GM19099 (cell line): ENCODE results near the gene TMEM242.

Source experiments
- POLR2A ChIP-seq: IDR thresholded peaks from 3 replicates; pipeline ENCODE4 v1.6.1; 2011; ENCODE audit warnings: low read depth; ENCODE audit not compliant: insufficient read length; ENCODE audit errors: extremely low read depth

Gene TMEM242

DNA sequence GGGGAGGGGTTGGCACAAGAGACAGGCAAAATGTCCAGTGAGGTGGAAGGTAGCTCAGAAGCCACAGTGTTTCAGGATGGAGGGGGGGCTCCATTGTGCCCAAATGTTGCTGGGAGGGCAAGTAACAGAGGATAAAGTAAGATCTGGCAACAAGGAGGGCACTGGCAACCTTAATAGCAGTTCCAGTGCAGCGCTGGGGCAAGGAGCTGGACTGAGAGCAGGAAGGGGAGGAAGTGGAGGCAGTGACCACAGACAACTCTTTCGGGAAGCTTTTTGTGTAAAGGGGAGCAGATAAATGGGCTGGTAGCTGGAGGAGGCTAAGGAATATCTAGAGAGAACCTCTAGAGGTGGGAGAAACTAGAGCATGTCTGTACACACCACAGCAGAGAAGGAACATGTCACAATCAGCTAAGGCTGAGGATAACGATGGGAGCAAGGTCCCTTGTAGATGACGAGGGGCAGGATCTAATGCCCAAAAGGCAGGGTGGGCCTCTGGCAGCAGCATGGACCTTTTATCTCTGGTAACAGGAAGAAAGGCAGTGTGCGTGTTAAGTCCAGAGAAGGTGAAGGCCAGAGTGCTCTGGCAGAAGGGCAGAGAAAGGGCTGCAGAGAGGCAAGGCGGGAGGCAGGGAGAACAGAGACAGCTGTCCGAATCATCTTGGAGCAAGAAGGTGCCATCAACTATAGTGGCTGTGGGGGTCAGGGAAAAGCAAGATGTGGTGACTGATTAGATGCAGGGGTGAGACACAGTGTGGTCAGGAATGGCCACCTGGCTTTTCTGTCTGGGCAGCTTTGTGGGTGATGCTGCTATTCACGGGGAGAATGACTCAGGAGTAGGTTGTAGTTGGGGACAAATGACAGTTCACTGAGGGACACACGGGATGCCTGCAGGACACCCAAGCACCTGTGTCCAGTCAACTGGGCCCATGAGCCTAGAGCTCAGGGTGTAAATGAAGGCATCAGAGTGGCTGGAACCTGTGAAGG, 17.4 kb downstream of the TMEM242 start:
- TF ChIP-seq POLR2A, result no peak

DNA sequence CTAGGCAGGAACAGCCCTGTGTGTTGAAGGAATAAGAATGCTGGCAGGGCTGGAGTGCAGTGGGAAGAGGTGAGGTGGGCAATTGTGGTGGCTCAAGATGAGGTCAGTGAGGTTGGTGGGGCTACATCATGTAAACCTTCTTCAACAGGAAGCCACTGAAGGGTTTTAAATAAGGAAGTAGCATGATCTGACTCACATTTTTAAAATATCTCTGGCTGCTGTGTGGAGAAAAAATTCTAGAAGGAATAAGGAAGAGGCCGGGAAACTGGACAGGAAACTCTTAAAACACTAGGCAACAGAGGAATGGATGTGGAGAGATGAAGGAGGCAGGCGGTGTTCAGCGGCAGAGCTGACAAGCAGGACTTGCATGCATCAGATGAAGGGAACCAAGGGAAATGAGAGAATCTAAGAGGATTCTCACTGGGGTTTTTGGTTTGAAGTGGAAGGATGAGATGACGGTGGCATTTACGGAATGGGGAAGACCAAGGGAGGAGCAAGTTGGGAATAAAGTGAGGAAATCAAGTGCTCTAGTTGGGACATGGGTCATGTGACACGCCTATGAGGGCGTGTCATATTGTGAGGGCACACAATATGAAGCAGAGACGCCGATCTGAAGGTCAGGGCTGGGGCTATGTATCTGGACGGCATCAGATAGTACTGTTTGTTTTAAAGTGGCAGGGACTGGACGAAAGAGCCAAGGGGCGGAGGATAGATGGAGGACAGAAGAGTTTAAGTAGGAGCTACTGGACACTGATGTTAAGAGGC, 18.2 kb downstream of the TMEM242 start:
- no peak for TF ChIP-seq POLR2A

DNA sequence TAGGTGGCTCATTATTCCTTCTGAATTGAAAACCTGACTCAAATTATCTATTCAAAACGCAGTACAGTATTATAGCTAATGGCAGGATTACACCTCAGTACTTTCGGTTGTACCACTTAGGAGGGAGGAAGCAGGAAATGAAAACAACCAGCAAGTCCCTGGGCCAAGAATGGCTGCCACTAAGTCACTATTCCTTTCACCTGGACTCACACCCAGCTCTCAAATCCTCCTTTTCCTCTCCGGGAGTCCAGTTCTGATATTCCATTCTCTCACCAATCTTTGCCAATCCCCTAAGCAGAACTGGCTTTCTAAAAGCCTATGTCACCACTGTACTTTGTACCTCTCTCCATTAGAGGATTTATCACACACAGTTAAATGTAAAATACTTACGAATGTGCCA, 20.6 kb downstream of the TMEM242 start:
- TF ChIP-seq POLR2A, result no peak

GRCh38 chr6:157300436-157300835, 22.9 kb downstream of the TMEM242 start:
- no peak for TF ChIP-seq POLR2A

- TF ChIP-seq POLR2A, result no peak
Observed at GRCh38 chr6:157300006-157300405, 23.3 kb downstream of the TMEM242 start.

- no peak for TF ChIP-seq POLR2A
Observed at GRCh38 chr6:157298216-157298724, 25.0 kb downstream of the TMEM242 start.

DNA sequence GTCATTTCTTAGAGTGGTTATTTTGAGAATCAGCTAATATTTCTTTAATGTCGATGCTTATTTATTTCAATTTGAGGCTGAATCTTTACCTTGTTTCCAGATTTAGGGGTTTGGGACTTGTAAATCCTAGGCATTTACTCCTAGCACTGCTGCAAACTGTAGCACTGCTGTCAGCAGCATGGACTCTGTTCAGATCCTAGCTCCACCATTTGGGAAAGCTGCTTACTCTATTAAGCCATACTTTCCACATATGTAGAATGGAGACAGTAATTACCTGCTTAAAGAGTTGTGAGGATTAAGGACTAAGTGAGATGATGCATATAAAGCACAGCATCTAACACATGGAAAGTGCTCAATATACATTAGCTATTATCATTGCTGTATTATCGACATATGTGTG, 28.7 kb downstream of the TMEM242 start:
- no peak for TF ChIP-seq POLR2A

GRCh38 chr6:157293780-157294179, 29.5 kb downstream of the TMEM242 start:
- no peak for TF ChIP-seq POLR2A

GRCh38 chr6:157292202-157292601, 31.1 kb downstream of the TMEM242 start:
- TF ChIP-seq POLR2A, result no peak

DNA sequence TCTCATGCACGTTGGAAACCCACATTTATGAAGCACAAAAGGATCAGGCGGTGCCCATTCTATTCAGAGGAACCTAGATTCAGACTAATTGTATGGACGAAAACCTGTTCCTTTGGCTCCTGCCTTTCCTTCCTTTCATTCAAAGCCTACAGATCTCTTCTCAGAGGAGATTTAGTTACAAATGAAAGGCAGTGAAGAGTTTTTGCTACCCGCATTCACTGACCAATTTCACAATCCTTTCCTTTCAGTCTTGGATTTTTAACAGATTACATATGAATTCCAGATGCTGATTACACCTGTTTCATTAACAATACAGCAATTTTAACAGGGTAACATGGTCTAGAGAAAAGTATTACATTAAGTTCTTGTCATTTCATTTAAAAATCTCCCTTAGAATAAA, 32.0 kb downstream of the TMEM242 start:
- no peak for TF ChIP-seq POLR2A

GRCh38 chr6:157290797-157291196, 32.5 kb downstream of the TMEM242 start:
- TF ChIP-seq POLR2A, result no peak

- no peak for TF ChIP-seq POLR2A
Observed at GRCh38 chr6:157289764-157290163, 33.6 kb downstream of the TMEM242 start.

DNA sequence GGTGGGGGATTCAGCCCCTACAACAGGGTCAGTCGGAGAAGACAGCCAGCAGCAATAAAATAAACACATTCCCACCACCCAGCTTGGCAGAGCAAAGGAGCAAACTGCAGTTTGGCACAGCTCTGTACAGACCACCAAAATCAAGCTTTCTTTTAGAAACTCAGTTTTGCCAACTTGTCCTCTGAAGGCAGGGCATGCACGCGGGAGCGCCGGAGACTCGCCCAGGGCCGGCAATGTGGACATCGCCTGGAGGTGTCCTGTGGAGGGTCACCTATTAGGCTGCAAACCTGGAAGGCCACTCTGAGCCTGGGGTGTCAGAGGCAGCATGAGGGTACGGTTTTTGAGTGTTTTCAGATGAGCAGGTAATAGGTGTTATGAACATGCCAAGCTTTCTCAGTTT, 34.7 kb downstream of the TMEM242 start:
- no peak for TF ChIP-seq POLR2A

- no peak for TF ChIP-seq POLR2A
Observed at GRCh38 chr6:157287923-157288322, 35.4 kb downstream of the TMEM242 start.

- TF ChIP-seq POLR2A, result no peak
Observed at GRCh38 chr6:157287247-157287850, 36.0 kb downstream of the TMEM242 start.
